ENCODE results near the gene DOK7. TPM values are rescaled to one million over a fixed set of nuclear protein-coding genes. Genes with fewer than 3 reads are reported as not detected.
A peak's percentile ranks its signal among the peaks of the same experiment; 100 is the strongest.
"Not testable (repeated sequence)": the region's sequence is repeated elsewhere in the genome, so short reads cannot be mapped to it uniquely, and the experiment has no call there.

Gene DOK7
- total and polyA plus RNA-seq, 12 donors, result 30.3 to 89.7 (median 39.0) TPM

DNA sequence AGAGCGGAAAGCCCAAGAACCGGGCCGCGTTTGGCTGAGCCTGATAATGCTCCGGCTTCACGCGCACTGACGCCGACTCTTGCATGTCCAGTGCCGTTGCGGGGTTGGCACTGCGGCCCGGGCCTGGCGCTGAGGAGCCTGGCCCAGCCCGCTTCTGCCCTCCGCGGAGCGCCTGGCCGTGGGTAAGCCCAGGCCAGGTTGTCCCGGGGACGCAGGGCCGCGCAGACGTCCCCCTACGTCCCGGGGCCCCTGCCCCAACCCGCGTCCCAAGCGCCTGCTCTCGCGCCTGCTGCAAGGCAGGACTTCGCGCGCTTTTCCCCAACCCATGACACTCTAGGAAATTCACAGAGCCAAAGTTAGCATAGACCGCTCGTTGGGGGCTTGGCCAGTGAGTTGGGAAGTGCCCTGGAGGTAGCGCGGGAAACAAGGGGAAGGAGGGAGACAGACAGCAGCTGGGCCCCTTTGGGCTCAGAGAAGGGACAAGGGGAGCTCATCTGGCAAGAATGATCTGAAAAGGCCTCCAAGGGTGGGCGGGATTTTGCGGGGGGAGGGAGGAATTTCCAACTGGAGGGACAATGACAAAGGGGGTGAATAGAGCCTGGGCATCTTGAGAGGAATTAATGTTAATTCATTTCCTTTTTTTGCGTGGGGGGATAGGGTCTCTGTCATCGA lies 69.8 kb downstream of the DOK7 start:
- H3K36me3 ChIP-seq, result peaks cover 0 to 25% (median 0%) of the 10 kb centered on the region in 9 donors
- H3K27ac ChIP-seq, result peak overlapping the region in 5 of 10 donors; percentile 11 to 91 (median 58)
- peaks cover 4 to 44% (median 28%) of the 10 kb centered on the region in 9 donors for H3K4me1 ChIP-seq
- ATAC-seq (peak in 7 of 8 donors; percentile 40 to 72 (median 66)), DNase-seq (no peak)
- TF ChIP-seq CTCF (IDR thresholded peaks at IDR 0.05), result no peak
- no peaks in the 10 kb centered on the region for H3K27me3 ChIP-seq
- WGBS, 2 donors, result 10 to 12% methylated on average over 42 of the region's 42 CpGs
- H3K4me3 ChIP-seq, result peak overlapping the region; percentile 75 to 97 (median 84)
- intact Hi-C loops (cut with DNase I), result no loop called here
- H3K9me3 ChIP-seq, result no peaks in the 10 kb centered on the region

DNA sequence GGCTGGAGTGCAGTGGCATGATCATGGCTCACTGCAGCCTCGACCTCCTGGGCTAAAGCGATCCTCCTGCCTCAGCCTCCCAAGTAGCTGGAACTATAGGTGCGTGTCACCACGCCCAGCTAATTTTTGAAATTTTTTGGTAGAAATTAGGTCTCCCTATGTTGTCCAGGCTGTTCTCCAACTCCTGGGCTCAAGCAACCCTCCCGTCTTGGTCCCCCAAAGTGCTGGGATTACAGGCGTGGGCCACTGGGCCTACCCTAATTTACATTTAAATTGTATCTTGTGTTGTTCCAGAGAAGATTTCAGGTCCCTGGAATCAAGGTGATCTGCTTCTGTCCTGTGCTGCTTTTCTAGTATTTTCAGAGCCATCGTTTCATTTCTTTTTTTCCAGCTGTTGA lies 70.3 kb downstream of the DOK7 start:
- peaks cover 4 to 39% (median 28%) of the 10 kb centered on the region in 9 donors for H3K4me1 ChIP-seq
- no peak for TF ChIP-seq CTCF (IDR thresholded peaks at IDR 0.05)
- ATAC-seq (no peak), DNase-seq (no peak)
- H3K4me3 ChIP-seq, result no peak overlapping the region
- H3K27me3 ChIP-seq, result no peaks in the 10 kb centered on the region
- no peak overlapping the region for H3K27ac ChIP-seq
- no peaks in the 10 kb centered on the region for H3K9me3 ChIP-seq
- 95% methylated on average over 7 of the region's 7 CpGs for WGBS, 2 donors
- peaks cover 0 to 20% (median 0%) of the 10 kb centered on the region in 9 donors for H3K36me3 ChIP-seq
- intact Hi-C loops (cut with DNase I), result no loop called here

GRCh38 chr4:3535812-3536211 lies 72.7 kb downstream of the DOK7 start:
- intact Hi-C loops (cut with DNase I); H3K9me3 ChIP-seq; H3K27ac ChIP-seq; H3K27me3 ChIP-seq; ATAC-seq; H3K36me3 ChIP-seq; DNase-seq; H3K4me3 ChIP-seq: not testable (repeated sequence)
- 85 to 88% methylated on average over 10 of the region's 10 CpGs for WGBS, 2 donors
- peaks cover 0 to 18% (median 15%) of the 10 kb centered on the region in 9 donors for H3K4me1 ChIP-seq

- H3K4me3 ChIP-seq; H3K27ac ChIP-seq; H3K27me3 ChIP-seq; H3K36me3 ChIP-seq; H3K4me1 ChIP-seq; H3K9me3 ChIP-seq; intact Hi-C loops (cut with DNase I); DNase-seq; ATAC-seq: not testable (repeated sequence)
- 95 to 98% methylated on average over 15 to 21 of the region's 23 CpGs for WGBS, 2 donors
Observed at GRCh38 chr4:3538906-3539305, 75.8 kb downstream of the DOK7 start.

DNA sequence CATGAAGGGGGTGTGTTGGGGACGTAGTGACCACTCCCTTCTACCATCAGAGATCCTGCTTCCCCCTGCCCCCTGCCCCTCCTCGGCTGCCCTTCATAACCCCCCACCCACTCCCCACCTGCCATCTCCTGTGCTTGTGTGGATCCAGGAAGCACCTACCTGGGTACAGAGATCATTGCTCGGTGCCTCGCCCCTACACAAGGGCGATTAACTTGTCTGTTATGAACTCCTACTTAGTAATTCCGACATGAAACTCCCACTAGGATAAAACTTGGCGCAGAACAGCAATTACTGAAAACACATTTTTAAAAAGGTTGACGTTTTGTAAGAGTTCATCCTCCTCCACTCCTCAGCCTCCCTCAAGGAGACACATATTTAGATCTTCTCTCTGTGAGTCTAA lies 80.3 kb downstream of the DOK7 start:
- H3K36me3 ChIP-seq; H3K27ac ChIP-seq; H3K4me3 ChIP-seq; DNase-seq; intact Hi-C loops (cut with DNase I); H3K4me1 ChIP-seq; H3K27me3 ChIP-seq; H3K9me3 ChIP-seq; ATAC-seq: not testable (repeated sequence)
- WGBS, 2 donors, result 63 to 82% methylated on average over 7 to 8 of the region's 8 CpGs

Other genes starting within 250 kb of the DOK7 start
- gene MSANTD1, start 214.1 kb upstream of the DOK7 start, total RNA-seq, result 1 to 10 TPM in 1 of 10 donors, under 1 TPM in 9; 0.25 to 1.0 (median 0.41) TPM
- gene MSANTD1, start 214.1 kb upstream of the DOK7 start, polyA plus RNA-seq, result 1 to 10 TPM in 1 of 2 donors, under 1 TPM in 1; 0.28 to 1.2 TPM
- gene RGS12, start 170.3 kb upstream of the DOK7 start, total RNA-seq, result 10 to 100 TPM in 9 of 10 donors, 1 to 10 TPM in 1; 9.7 to 24.3 (median 13.1) TPM
- 10 to 100 TPM; 10.6 to 24.4 TPM for gene RGS12, start 170.3 kb upstream of the DOK7 start, polyA plus RNA-seq
- gene HGFAC, start 21.3 kb upstream of the DOK7 start, total RNA-seq, result under 1 TPM in 6 of 10 donors, not detected in 4; 0.15 to 0.59 (median 0.36) TPM
- 1 to 10 TPM; 1.0 to 1.1 TPM for gene HGFAC, start 21.3 kb upstream of the DOK7 start, polyA plus RNA-seq
- 100 to 1,000 TPM; 234 to 392 (median 345) TPM for gene LRPAP1, start 69.1 kb downstream of the DOK7 start, total RNA-seq
- gene LRPAP1, start 69.1 kb downstream of the DOK7 start, polyA plus RNA-seq, result 100 to 1,000 TPM in 1 of 2 donors, 10 to 100 TPM in 1; 49.9 to 418 TPM

Measured in heart right ventricle (tissue), 16 donors.